WI38 (cell line): ENCODE measurements around the gene VPS26B.
"Not testable (repeated sequence)": the region's sequence is repeated elsewhere in the genome, so short reads cannot be mapped to it uniquely, and the experiment has no call there.

ENCODE experiments used
- H3K4me3 ChIP-seq: 2 replicates; pipeline ENCODE4 v1.5.1; 2011; ENCODE audit warnings: low read depth, mild to moderate bottlenecking, control low read depth, low read length
- CTCF ChIP-seq: IDR thresholded peaks from 2 replicates; pipeline ENCODE4 v1.5.1; 2012; ENCODE audit warnings: low read depth, mild to moderate bottlenecking, control low read depth, low read length

VPS26B gene

GRCh38 chr11:134250246-134250645 is 25.8 kb downstream of the VPS26B start:
- TF ChIP-seq CTCF, result no peak
- no peak overlapping the region for H3K4me3 ChIP-seq

GRCh38 chr11:134250675-134251074 is 26.2 kb downstream of the VPS26B start:
- no peak for TF ChIP-seq CTCF

GRCh38 chr11:134252346-134253187 is 28.1 kb downstream of the VPS26B start:
- no peak for TF ChIP-seq CTCF
- peak overlapping the region; percentile 64 for H3K4me3 ChIP-seq

More at GRCh38 chr11:134250675-134251074, 26.2 kb downstream of the VPS26B start:
- H3K4me3 ChIP-seq, result no peak overlapping the region

GRCh38 chr11:134253188-134253993 is 28.9 kb downstream of the VPS26B start, which contains the start of the genes ACAD8 and THYN1:
TSS of gene ACAD8 (plus strand) at chr11:134253568. CDS start at chr11:134253601, 33 bp downstream.
TSS of gene THYN1 (minus strand) at chr11:134253352. CDS start at chr11:134252882, 470 bp downstream.
- peak; percentile 11; the same call in 1 of the 2 replicates for TF ChIP-seq CTCF
- peak within 1 kb of the TSS; percentile 64 for H3K4me3 ChIP-seq

GRCh38 chr11:134254433-134255183 is 30.1 kb downstream of the VPS26B start:
- TF ChIP-seq CTCF, result no peak
- H3K4me3 ChIP-seq, result peak overlapping the region; percentile 64

- H3K4me3 ChIP-seq, result not testable (repeated sequence)
Observed at GRCh38 chr11:134255184-134255561, 30.7 kb downstream of the VPS26B start.

GRCh38 chr11:134257101-134257500 is 32.6 kb downstream of the VPS26B start:
- no peak overlapping the region for H3K4me3 ChIP-seq
- TF ChIP-seq CTCF, result no peak
